ENCODE data around the gene BDH2. TPM values are rescaled to one million over a fixed set of nuclear protein-coding genes. Genes with fewer than 3 reads are reported as not detected.
A peak's percentile ranks its signal among the peaks of the same experiment; 100 is the strongest.

Gene BDH2
- 49.0 TPM for polyA plus RNA-seq (2013, experiment 1 of 2)
- polyA plus RNA-seq (2013, experiment 2 of 2): 46.6 TPM

GRCh38 chr4:103099691-103100392 is at the start of gene BDH2:
Gene BDH2, minus strand, starts transcription at chr4:103099834. Its CDS starts 3,580 bp downstream, at chr4:103096254.
- Histone ChIP-seq H3K27me3 (ENCODE audit: insufficient read depth, low read length) (no peaks in the 10 kb centered on the region), H3K27ac (ENCODE audit: low read depth, low read length) (no peak within 1 kb of the TSS), H3K4me1 (ENCODE audit: insufficient read depth, low read length) (peaks cover 8% of the 10 kb centered on the region; the same call in 1 of the 2 replicates), H3K9ac (ENCODE audit: low read depth, low read length) (peak within 1 kb of the TSS; percentile 84), H3K9me3 (ENCODE audit: insufficient read depth, low read depth, low read length) (no peaks in the 10 kb centered on the region), H3K4me3 (ENCODE audit: low read length) (peak within 1 kb of the TSS; percentile 73), H3K36me3 (ENCODE audit: insufficient read depth, low read length) (peaks cover 2% of the 10 kb centered on the region; the same call in 1 of the 2 replicates)
- 18% methylated on average over 11 of the region's 11 CpGs for WGBS

DNA sequence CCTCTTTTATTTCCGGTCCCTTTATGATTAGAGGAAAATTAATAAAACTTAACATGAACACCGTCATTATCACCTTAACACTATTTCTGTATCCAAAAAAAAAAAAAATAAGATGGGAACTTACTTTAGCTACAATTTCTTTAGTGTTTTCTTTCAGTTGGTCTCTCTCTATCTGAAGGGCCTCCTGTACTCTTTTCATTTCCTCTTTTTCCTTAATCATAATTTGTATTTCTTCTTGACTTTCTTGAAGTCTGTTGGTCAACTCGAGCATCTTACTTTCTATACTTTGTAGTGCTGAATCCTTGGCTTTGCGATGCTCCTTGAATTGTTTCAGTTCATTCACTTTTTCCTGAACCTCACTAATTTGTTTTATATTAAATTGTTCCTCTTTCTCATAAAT is 45.3 kb upstream of the BDH2 start:
- WGBS: 100% methylated on average over 2 of the region's 4 CpGs

DNA sequence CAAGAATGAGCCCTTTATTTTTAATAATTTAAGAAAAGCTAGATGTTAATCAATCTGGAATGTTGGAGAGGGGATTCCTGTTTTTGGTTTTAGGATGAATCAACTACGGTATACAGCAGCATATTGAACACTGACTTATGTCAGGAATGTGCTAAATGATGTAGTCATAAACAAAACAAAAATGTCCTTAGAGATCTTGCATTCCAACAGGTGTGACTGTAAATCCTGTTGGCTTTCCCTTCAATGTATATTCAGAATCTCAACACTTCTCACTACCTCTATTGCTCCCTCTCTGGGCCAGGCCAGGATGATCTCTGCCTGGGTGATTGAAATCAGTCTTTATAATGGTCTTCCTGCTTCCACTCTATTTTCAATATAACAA is 37.8 kb upstream of the BDH2 start:
- 100% methylated on average over 1 of the region's 1 CpG for WGBS
- Histone ChIP-seq H3K4me3 (ENCODE audit: low read length) (no peak overlapping the region), H3K36me3 (ENCODE audit: insufficient read depth, low read length) (peaks cover 97% of the 10 kb centered on the region), H3K4me1 (ENCODE audit: insufficient read depth, low read length) (no peaks in the 10 kb centered on the region), H3K27ac (ENCODE audit: low read depth, low read length) (no peak overlapping the region), H3K27me3 (ENCODE audit: insufficient read depth, low read length) (no peaks in the 10 kb centered on the region), H3K9ac (ENCODE audit: low read depth, low read length) (no peak overlapping the region), H3K9me3 (ENCODE audit: insufficient read depth, low read depth, low read length) (no peaks in the 10 kb centered on the region)

More for the DNA sequence above, 45.3 kb upstream of the BDH2 start:
- Histone ChIP-seq H3K27me3 (ENCODE audit: insufficient read depth, low read length) (no peaks in the 10 kb centered on the region), H3K4me3 (ENCODE audit: low read length) (no peak overlapping the region), H3K36me3 (ENCODE audit: insufficient read depth, low read length) (peaks cover 95% of the 10 kb centered on the region), H3K4me1 (ENCODE audit: insufficient read depth, low read length) (no peaks in the 10 kb centered on the region), H3K27ac (ENCODE audit: low read depth, low read length) (no peak overlapping the region), H3K9ac (ENCODE audit: low read depth, low read length) (no peak overlapping the region), H3K9me3 (ENCODE audit: insufficient read depth, low read depth, low read length) (no peaks in the 10 kb centered on the region)

GRCh38 chr4:103136671-103137445 is 37.2 kb upstream of the BDH2 start:
- Histone ChIP-seq H3K27ac (ENCODE audit: low read depth, low read length) (no peak overlapping the region), H3K9me3 (ENCODE audit: insufficient read depth, low read depth, low read length) (no peaks in the 10 kb centered on the region), H3K9ac (ENCODE audit: low read depth, low read length) (no peak overlapping the region), H3K27me3 (ENCODE audit: insufficient read depth, low read length) (no peaks in the 10 kb centered on the region), H3K4me1 (ENCODE audit: insufficient read depth, low read length) (no peaks in the 10 kb centered on the region), H3K36me3 (ENCODE audit: insufficient read depth, low read length) (peaks cover 97% of the 10 kb centered on the region), H3K4me3 (ENCODE audit: low read length) (no peak overlapping the region)
- WGBS: no CpG with 5 or more reads among the region's 1 CpG

DNA sequence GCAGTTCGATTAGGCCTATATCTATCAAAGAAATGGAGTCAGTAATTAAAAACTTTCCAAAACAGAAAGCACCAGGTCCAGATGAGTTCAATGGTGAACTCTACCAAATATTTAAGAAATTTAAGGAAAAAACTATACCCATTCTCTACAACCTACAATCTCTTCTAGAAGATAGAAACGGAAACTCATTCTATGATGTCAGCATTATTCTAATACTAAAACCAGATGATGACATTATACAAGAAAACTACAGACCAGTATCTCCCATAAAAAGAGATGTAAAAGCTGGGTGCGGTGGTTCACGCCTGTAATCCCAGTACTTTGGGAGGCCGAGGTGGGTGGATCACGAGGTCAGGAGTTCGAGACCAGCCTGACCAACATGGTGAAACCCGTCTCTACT is 29.5 kb upstream of the BDH2 start:
- 94% methylated on average over 8 of the region's 8 CpGs for WGBS
- no peak overlapping the region for H3K27ac ChIP-seq (ENCODE audit: low read depth, low read length)
- no peak overlapping the region for H3K4me3 ChIP-seq (ENCODE audit: low read length)
- H3K9me3 ChIP-seq (ENCODE audit: insufficient read depth, low read depth, low read length): no peaks in the 10 kb centered on the region; the same call in 1 of the 2 replicates
- peaks cover 75% of the 10 kb centered on the region for H3K36me3 ChIP-seq (ENCODE audit: insufficient read depth, low read length)
- H3K27me3 ChIP-seq (ENCODE audit: insufficient read depth, low read length): no peaks in the 10 kb centered on the region
- no peaks in the 10 kb centered on the region for H3K4me1 ChIP-seq (ENCODE audit: insufficient read depth, low read length)
- H3K9ac ChIP-seq (ENCODE audit: low read depth, low read length): no peak overlapping the region

- Histone ChIP-seq H3K9ac (ENCODE audit: low read depth, low read length) (no peak overlapping the region), H3K27me3 (ENCODE audit: insufficient read depth, low read length) (no peaks in the 10 kb centered on the region), H3K36me3 (ENCODE audit: insufficient read depth, low read length) (peaks cover 75% of the 10 kb centered on the region), H3K9me3 (ENCODE audit: insufficient read depth, low read depth, low read length) (no peaks in the 10 kb centered on the region; the same call in 1 of the 2 replicates), H3K4me1 (ENCODE audit: insufficient read depth, low read length) (no peaks in the 10 kb centered on the region), H3K4me3 (ENCODE audit: low read length) (no peak overlapping the region), H3K27ac (ENCODE audit: low read depth, low read length) (no peak overlapping the region)
- 95% methylated on average over 3 of the region's 3 CpGs for WGBS
Observed at GRCh38 chr4:103126126-103126525, 26.5 kb upstream of the BDH2 start.

DNA sequence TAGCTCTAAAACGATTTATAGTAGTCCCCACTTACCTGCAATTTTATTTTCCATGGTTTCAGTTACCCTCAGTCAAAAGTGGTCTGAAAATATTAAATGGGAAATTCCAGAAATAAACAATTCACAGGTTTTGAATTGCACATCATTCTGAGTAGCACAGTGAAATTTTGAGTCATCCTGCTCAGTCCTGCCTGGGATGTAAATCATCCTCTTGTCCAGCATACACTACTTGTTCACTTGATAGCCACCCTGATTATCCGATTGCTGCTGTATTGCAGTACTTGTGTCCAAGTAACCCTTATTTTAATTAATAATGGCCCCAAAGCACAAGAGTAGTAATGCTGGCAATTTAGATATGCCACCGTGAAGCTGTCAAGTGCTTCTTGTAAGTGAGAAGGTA is 23.5 kb upstream of the BDH2 start:
- H3K4me1 ChIP-seq (ENCODE audit: insufficient read depth, low read length): no peaks in the 10 kb centered on the region
- no peaks in the 10 kb centered on the region for H3K9me3 ChIP-seq (ENCODE audit: insufficient read depth, low read depth, low read length)
- 88% methylated on average over 3 of the region's 3 CpGs for WGBS
- H3K36me3 ChIP-seq (ENCODE audit: insufficient read depth, low read length): peaks cover 75% of the 10 kb centered on the region
- no peak overlapping the region for H3K9ac ChIP-seq (ENCODE audit: low read depth, low read length)
- H3K27me3 ChIP-seq (ENCODE audit: insufficient read depth, low read length): no peaks in the 10 kb centered on the region
- H3K27ac ChIP-seq (ENCODE audit: low read depth, low read length): no peak overlapping the region
- no peak overlapping the region for H3K4me3 ChIP-seq (ENCODE audit: low read length)

GRCh38 chr4:103118166-103118565 is 18.5 kb upstream of the BDH2 start:
- WGBS: 97% methylated on average over 1 of the region's 1 CpG
- H3K27ac ChIP-seq (ENCODE audit: low read depth, low read length): no peak overlapping the region
- peaks cover 75% of the 10 kb centered on the region for H3K36me3 ChIP-seq (ENCODE audit: insufficient read depth, low read length)
- H3K4me1 ChIP-seq (ENCODE audit: insufficient read depth, low read length): no peaks in the 10 kb centered on the region
- H3K9ac ChIP-seq (ENCODE audit: low read depth, low read length): no peak overlapping the region
- H3K27me3 ChIP-seq (ENCODE audit: insufficient read depth, low read length): no peaks in the 10 kb centered on the region
- H3K4me3 ChIP-seq (ENCODE audit: low read length): no peak overlapping the region
- H3K9me3 ChIP-seq (ENCODE audit: insufficient read depth, low read depth, low read length): no peaks in the 10 kb centered on the region

- no peak overlapping the region for H3K4me3 ChIP-seq (ENCODE audit: low read length)
- H3K36me3 ChIP-seq (ENCODE audit: insufficient read depth, low read length): peaks cover 75% of the 10 kb centered on the region
- no peak overlapping the region for H3K27ac ChIP-seq (ENCODE audit: low read depth, low read length)
- no peaks in the 10 kb centered on the region for H3K4me1 ChIP-seq (ENCODE audit: insufficient read depth, low read length)
- H3K27me3 ChIP-seq (ENCODE audit: insufficient read depth, low read length): no peaks in the 10 kb centered on the region
- H3K9ac ChIP-seq (ENCODE audit: low read depth, low read length): no peak overlapping the region
- WGBS: 100% methylated on average over 1 of the region's 4 CpGs
- no peaks in the 10 kb centered on the region for H3K9me3 ChIP-seq (ENCODE audit: insufficient read depth, low read depth, low read length)
Observed at GRCh38 chr4:103111598-103111997, 12.0 kb upstream of the BDH2 start.

DNA sequence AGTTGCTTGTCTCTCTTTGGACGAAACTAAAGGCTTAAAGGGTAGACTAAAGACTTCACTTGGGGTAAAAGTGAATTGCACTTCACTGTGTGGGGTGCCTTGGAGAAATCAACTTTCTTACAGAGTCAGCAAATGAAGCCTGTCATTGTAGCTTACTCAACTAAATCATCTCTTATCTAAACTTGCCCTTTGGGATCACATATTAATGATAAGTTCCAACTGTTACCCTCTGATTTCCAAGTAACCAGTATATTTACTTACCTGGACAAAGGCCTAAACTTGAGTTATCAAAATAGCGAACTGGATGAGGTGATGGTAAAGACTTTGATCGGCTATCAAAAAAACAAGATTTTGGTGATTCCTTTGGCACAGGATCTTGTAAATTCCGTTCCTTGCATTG is 8.9 kb upstream of the BDH2 start:
- 96% methylated on average over 4 of the region's 4 CpGs for WGBS
- Histone ChIP-seq H3K9ac (ENCODE audit: low read depth, low read length) (no peak overlapping the region), H3K4me3 (ENCODE audit: low read length) (no peak overlapping the region), H3K4me1 (ENCODE audit: insufficient read depth, low read length) (no peaks in the 10 kb centered on the region), H3K9me3 (ENCODE audit: insufficient read depth, low read depth, low read length) (no peaks in the 10 kb centered on the region), H3K27me3 (ENCODE audit: insufficient read depth, low read length) (no peaks in the 10 kb centered on the region), H3K27ac (ENCODE audit: low read depth, low read length) (no peak overlapping the region), H3K36me3 (ENCODE audit: insufficient read depth, low read length) (peaks cover 60% of the 10 kb centered on the region)

- WGBS: 94% methylated on average over 1 of the region's 2 CpGs
- no peak overlapping the region for H3K9ac ChIP-seq (ENCODE audit: low read depth, low read length)
- no peak overlapping the region for H3K27ac ChIP-seq (ENCODE audit: low read depth, low read length)
- no peaks in the 10 kb centered on the region for H3K4me1 ChIP-seq (ENCODE audit: insufficient read depth, low read length)
- H3K36me3 ChIP-seq (ENCODE audit: insufficient read depth, low read length): peaks cover 45% of the 10 kb centered on the region
- no peak overlapping the region for H3K4me3 ChIP-seq (ENCODE audit: low read length)
- H3K27me3 ChIP-seq (ENCODE audit: insufficient read depth, low read length): no peaks in the 10 kb centered on the region
- H3K9me3 ChIP-seq (ENCODE audit: insufficient read depth, low read depth, low read length): no peaks in the 10 kb centered on the region
Observed at GRCh38 chr4:103105558-103106356, 6.1 kb upstream of the BDH2 start.
